Gastrocnemius medialis (tissue), 4 donors: ENCODE measurements around the gene BLCAP. TPM values are rescaled to one million over a fixed set of nuclear protein-coding genes. Genes with fewer than 3 reads are reported as not detected.

Source experiments
- ATAC-seq, 2 donors: fragments of 150-250 bp; one replicate each; pipeline ENCODE4 v1.9.1; 2016
- DNase-seq, 2 donors: peaks; one replicate each; pipeline ENCODE4 v3.0.0-alpha.2; 2019
- H3K27ac ChIP-seq, 4 donors: fragments of 200-600 bp; sonication (generic); 1 replicate in 1 of 4; 2 replicates in 3 of 4; pipeline ENCODE4 v1.5.1; 2016 to 2018; ENCODE audit warnings: mild to moderate bottlenecking in 2 of 4, moderate library complexity in 1 of 4
- H3K27me3 ChIP-seq, 3 donors: fragments of 200-600 bp; sonication (generic) in 2 of 3; 1 replicate in 1 of 3; 2 replicates in 2 of 3; pipeline versions ENCODE4 v1.5.1 to v1.6.0; 2016 to 2019; ENCODE audit warnings: mild to moderate bottlenecking in 1 of 3, moderate library complexity in 1 of 3
- H3K36me3 ChIP-seq, 2 donors: fragments of 200-600 bp; sonication (generic) in 1 of 2; one replicate each; pipeline ENCODE4 v1.5.1; 2017 to 2018
- H3K4me1 ChIP-seq, 2 donors: fragments of 200-600 bp; sonication (generic) in 1 of 2; one replicate each; pipeline ENCODE4 v1.5.1; 2016 to 2017; ENCODE audit warnings: mild to moderate bottlenecking in 2 of 2
- H3K4me3 ChIP-seq, 4 donors: fragments of 200-600 bp; sonication (generic) in 3 of 4; 1 replicate in 1 of 4; 2 replicates in 3 of 4; pipeline ENCODE4 v1.5.1; 2016 to 2019; ENCODE audit warnings: mild to moderate bottlenecking in 2 of 4
- H3K9me3 ChIP-seq, 3 donors: fragments of 200-600 bp; sonication (generic) in 2 of 3; 1 replicate in 1 of 3; 2 replicates in 2 of 3; pipeline ENCODE4 v1.5.1; 2016 to 2019
- POLR2A ChIP-seq, 2 donors: fragments of 450-650 bp; IDR thresholded peaks; one replicate each; pipeline ENCODE4 v1.6.1; 2017; ENCODE audit warnings: antibody characterized with exemption in 2 of 2, mild to moderate bottlenecking in 2 of 2, moderate library complexity in 2 of 2
- in situ Hi-C, 4 donors: fragments of 200-750 bp; cut with MboI; loops; one replicate each; pipeline versions ENCODE4 v1.15.0 to v1.8.0; 2017; ENCODE audit warnings: low sequenced_read_pairs in 4 of 4
- intact Hi-C: fragments of 100-400 bp; cut with DNase I; formaldehyde crosslinking; loops from one replicate; pipeline ENCODE4 v1.15.1; 2023; ENCODE audit warnings: low total_unique reads
- total RNA-seq, 4 donors: library from RNA; depleted of rRNA; stranded (reverse); fragments of >200 nt; gene quantifications; one replicate each; pipeline versions ENCODE4 v1.1.0 to v1.2.3, GENCODE V29; 2016
- TF ChIP-seq, protein P1 (sequence below), 5 experiments: fragments of 450-650 bp in 3 of 5; fragments of 200-600 bp in 2 of 5; sonication (generic) in 2 of 5; IDR thresholded peaks in 4 of 5; conservative IDR thresholded peaks in 1 of 5; 1 replicate in 4 of 5; 2 replicates in 1 of 5; pipeline ENCODE4 v1.5.1; 2016 to 2019; ENCODE audit warnings: antibody characterized with exemption in 5 of 5, mild to moderate bottlenecking in 3 of 5, moderate library complexity in 3 of 5

Gene BLCAP
- total RNA-seq, 4 donors from 2014 or later = 222 to 583 (median 280) TPM

DNA sequence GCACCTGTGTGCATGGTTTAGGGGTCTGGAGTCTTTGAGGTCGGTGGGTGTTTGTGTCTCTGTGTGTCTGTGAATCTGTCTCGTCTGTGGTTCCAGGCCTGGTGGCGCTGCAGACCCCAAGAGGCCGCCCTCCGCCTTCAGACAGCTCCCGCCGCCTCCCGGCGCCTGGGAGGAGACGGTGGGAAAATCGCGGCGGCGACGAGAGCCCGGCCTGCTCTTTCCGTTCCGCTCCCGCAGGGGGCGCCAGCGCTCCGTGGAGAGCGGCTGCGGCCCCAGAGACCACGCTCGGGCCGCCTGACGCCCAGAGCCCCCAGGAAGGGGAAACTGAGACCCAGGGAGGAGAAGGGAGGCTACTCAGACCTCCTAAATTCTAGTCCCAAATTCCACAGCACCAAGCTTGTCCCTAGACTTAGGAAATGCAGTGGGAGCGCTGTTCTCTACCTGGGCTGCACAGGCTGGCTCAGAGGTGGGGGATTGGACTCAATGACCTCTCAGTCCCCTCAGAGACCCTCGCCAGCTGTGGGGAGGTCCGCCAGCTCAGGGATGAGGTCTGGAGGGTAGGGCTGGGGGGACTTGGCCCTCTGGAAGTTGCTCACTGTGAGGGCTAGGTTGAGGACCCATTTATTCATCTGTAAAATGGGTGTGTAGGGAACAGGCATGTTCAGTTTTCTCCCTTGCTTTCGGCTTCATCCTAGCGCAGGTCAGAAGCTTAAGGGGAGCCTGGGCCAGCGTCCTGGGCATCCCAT lies 36.9 kb upstream of the BLCAP start:
- peaks cover 0 to 10% of the 10 kb centered on the region in 2 donors for H3K4me1 ChIP-seq
- H3K27ac ChIP-seq = no peak overlapping the region
- peak in 1 of 2 donors; percentile 78 for ATAC-seq
- no peaks in the 10 kb centered on the region for H3K36me3 ChIP-seq
- peak overlapping the region in 1 of 4 donors; percentile 28 for H3K4me3 ChIP-seq
- intact Hi-C loops = loop anchor here (1.0 to 5.0 kb wide), 4 partner anchors 428 to 656 kb away; partner anchors contain the start of gene TGM2
- DNase-seq = no peak
- peaks cover 16 to 23% (median 16%) of the 10 kb centered on the region in 3 donors for H3K27me3 ChIP-seq
- H3K9me3 ChIP-seq = no peaks in the 10 kb centered on the region
- TF ChIP-seq POLR2A (IDR thresholded peaks at IDR 0.05) = no peak
- TF ChIP-seq, protein P1, sequence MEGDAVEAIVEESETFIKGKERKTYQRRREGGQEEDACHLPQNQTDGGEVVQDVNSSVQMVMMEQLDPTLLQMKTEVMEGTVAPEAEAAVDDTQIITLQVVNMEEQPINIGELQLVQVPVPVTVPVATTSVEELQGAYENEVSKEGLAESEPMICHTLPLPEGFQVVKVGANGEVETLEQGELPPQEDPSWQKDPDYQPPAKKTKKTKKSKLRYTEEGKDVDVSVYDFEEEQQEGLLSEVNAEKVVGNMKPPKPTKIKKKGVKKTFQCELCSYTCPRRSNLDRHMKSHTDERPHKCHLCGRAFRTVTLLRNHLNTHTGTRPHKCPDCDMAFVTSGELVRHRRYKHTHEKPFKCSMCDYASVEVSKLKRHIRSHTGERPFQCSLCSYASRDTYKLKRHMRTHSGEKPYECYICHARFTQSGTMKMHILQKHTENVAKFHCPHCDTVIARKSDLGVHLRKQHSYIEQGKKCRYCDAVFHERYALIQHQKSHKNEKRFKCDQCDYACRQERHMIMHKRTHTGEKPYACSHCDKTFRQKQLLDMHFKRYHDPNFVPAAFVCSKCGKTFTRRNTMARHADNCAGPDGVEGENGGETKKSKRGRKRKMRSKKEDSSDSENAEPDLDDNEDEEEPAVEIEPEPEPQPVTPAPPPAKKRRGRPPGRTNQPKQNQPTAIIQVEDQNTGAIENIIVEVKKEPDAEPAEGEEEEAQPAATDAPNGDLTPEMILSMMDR (IDR thresholded peaks at IDR 0.05 in 4 of 5, conservative IDR thresholded peaks at IDR 0.05 in 1 of 5) = peak; percentile 78 to 91 (median 87)
- in situ Hi-C loops = loop anchor here in 3 of 4 donors (5.0 to 25.0 kb wide), 3 partner anchors 428 to 648 kb away; no protein-coding TSS in a partner anchor

DNA sequence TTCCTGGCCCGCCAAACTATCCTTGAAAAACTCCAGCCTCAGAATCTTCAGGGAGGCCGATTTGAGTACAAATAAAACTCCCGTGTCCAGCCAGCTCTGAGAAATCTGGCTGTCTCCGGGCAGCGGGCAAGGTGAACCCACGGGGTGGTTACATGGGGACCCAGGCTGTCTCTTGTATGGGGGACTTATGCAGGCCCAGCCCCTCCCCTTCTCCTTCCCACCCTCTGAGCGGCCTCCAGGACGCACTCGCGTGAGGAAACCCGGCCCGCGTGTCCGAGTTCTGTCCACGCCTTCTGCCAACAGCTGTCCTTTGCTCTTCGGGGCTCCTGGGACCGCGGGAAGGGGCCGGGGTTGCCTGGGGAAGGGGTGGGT lies 36.3 kb upstream of the BLCAP start:
- no peaks in the 10 kb centered on the region for H3K36me3 ChIP-seq
- H3K27me3 ChIP-seq = peaks cover 16 to 17% (median 16%) of the 10 kb centered on the region in 3 donors
- no peak for ATAC-seq
- no peak for TF ChIP-seq POLR2A (IDR thresholded peaks at IDR 0.05)
- TF ChIP-seq, protein P1 (IDR thresholded peaks at IDR 0.05 in 4 of 5, conservative IDR thresholded peaks at IDR 0.05 in 1 of 5) = no peak
- H3K9me3 ChIP-seq = no peaks in the 10 kb centered on the region
- intact Hi-C loops = loop anchor here (1.0 to 5.0 kb wide), 3 partner anchors 428 to 657 kb away; partner anchors contain the start of gene TGM2
- in situ Hi-C loops = loop anchor here in 3 of 4 donors (10.0 to 25.0 kb wide), 2 partner anchors 431 to 648 kb away; no protein-coding TSS in a partner anchor
- no peak overlapping the region for H3K27ac ChIP-seq
- peaks cover 0 to 10% of the 10 kb centered on the region in 2 donors for H3K4me1 ChIP-seq
- DNase-seq = no peak
- H3K4me3 ChIP-seq = peak overlapping the region in 1 of 4 donors; percentile 28

DNA sequence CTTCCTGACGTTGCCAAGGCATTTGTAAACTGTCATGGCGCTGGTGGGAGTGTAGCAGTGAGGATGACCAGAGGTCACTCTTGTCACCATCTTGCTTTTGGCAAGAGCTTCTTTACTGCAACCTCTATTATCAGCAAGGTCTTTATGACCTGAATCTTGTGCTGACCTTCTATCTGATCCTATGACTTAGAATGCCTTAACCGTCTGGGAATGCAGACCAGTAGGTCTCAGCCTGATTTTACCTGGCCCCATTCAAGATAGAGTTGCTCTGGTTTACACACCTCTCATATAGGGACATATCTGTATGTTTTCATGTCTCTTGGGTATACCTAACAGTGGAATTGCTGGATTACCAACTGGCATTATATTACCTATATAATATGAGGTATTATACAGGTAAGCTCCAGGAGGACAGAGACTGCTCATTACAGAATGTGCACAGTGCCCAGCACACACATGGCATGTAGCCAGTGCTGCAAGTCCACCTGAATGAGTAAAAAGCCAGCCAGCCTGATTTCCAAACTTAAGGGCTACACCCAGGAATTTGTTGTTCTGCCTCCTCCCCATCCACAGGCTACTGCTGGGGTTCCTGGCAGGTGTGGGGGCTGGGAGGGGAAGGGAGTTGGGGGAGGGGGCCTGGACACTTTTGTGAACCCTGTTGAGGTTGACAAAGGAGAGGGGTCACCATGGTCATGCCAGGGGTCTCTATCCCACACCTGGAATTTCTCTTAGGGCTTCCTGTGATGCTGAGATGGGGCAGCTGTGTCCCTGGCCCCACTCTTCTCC lies 35.2 kb upstream of the BLCAP start:
- Histone ChIP-seq H3K27me3 (peaks cover 13 to 16% (median 16%) of the 10 kb centered on the region in 3 donors), H3K36me3 (no peaks in the 10 kb centered on the region), H3K4me3 (no peak overlapping the region), H3K9me3 (no peaks in the 10 kb centered on the region), H3K27ac (no peak overlapping the region), H3K4me1 (peaks cover 0 to 10% of the 10 kb centered on the region in 2 donors)
- in situ Hi-C loops (loop anchor here in 3 of 4 donors (10.0 to 25.0 kb wide), 2 partner anchors 432 to 649 kb away; no protein-coding TSS in a partner anchor), intact Hi-C loops (loop anchor here (5.0 kb wide), 1 partner anchor 429 kb away; no protein-coding TSS in a partner anchor)
- TF ChIP-seq POLR2A (IDR thresholded peaks at IDR 0.05) = no peak
- TF ChIP-seq, protein P1 (IDR thresholded peaks at IDR 0.05 in 4 of 5, conservative IDR thresholded peaks at IDR 0.05 in 1 of 5) = no peak
- no peak for DNase-seq
- ATAC-seq = no peak

DNA sequence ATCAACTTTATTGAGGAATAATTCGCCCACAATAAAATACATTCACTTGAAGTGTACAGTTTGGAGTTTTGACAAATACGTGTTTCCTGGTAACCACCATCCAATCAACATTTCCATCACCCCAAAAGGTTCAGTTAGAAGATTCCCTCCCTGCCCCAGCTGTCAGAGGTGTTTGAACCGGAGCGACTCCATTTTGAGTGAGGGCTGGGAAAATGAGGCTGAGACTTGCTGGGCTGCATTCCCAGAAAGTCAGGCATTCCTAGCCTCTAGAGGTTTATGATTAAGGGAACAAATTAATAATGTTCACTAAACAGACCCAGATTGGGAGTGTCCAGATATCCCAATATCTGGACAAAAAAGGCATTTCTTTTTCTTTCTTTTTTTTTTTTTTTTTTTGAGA lies 33.0 kb upstream of the BLCAP start:
- Histone ChIP-seq H3K36me3 (no peaks in the 10 kb centered on the region), H3K9me3 (no peaks in the 10 kb centered on the region), H3K4me3 (no peak overlapping the region), H3K27me3 (peaks cover 13 to 16% (median 16%) of the 10 kb centered on the region in 3 donors), H3K4me1 (peaks cover 0 to 8% of the 10 kb centered on the region in 2 donors), H3K27ac (no peak overlapping the region)
- TF ChIP-seq, protein P1 (IDR thresholded peaks at IDR 0.05 in 4 of 5, conservative IDR thresholded peaks at IDR 0.05 in 1 of 5) = no peak
- TF ChIP-seq POLR2A (IDR thresholded peaks at IDR 0.05) = no peak
- ATAC-seq = no peak
- intact Hi-C loops (loop anchor here (5.0 kb wide), 1 partner anchor 432 kb away; no protein-coding TSS in a partner anchor), in situ Hi-C loops (loop anchor here in 3 of 4 donors (10.0 to 25.0 kb wide), 2 partner anchors 434 to 652 kb away; no protein-coding TSS in a partner anchor)
- no peak for DNase-seq
